ENCODE data around the gene DPM3. TPM values are rescaled to one million over a fixed set of nuclear protein-coding genes. Genes with fewer than 3 reads are reported as not detected.

The DPM3 gene
- total and polyA plus RNA-seq, 2 of the 13 experiments (the other 11 are each of a cell fraction or from before 2014, with no cell fraction given): 23.2 to 53.4 TPM

DNA sequence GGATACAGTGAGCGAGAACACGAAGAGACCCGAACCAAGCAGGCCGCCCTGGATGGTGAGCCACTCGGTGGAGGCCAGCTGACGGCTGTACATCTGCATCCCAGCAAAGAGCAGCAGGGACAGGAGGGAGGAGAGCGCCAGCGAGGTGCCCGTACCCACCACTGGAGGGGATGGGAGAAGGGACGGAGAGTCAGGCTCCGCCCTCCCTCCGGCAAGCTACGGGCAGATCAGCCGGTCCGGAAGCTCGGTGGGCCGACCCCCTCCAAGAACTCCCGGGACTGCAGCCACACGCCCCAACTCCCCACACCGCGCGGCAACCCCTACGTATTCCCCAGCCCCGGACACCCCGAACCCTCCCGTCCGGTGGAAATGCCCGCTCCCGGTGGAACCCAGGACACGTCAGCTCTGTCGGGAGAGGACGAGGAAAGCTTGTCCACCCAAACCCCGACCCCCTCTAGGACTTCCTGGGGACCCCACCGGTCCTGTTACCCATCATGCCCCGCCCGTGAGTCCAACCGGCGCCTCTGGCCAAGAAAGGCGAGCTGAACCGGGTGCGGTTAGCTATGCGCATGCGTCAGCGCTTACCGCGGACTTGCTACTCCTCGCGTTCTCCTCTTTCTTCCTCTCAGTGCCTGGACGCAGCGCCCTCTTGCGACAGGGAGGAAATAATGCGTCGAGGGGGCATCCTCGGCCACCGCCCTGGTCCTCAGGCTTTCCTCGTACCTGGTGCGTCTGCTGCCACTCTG lies 32.6 kb upstream of the DPM3 start, which contains the start of gene KRTCAP2 (continued):
- TF ChIP-seq, protein P1, sequence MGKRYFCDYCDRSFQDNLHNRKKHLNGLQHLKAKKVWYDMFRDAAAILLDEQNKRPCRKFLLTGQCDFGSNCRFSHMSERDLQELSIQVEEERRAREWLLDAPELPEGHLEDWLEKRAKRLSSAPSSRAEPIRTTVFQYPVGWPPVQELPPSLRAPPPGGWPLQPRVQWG (CRISPR knock-in tag; IDR thresholded peaks at IDR 0.05; ENCODE audit: borderline replicate concordance, low read depth): no peak
- TF ChIP-seq EP300 (IDR thresholded peaks at IDR 0.05; ENCODE audit: low read depth in 2 of 2, low read length in 2 of 2): peak in 1 of 2 experiments; percentile 37; a peak in 1 of 4 replicates
- TF ChIP-seq EP300 (CRISPR knock-in tag; IDR thresholded peaks at IDR 0.05; ENCODE audit: borderline replicate concordance): 0 out of 2 replicates have a peak, but pooled peaks have one; percentile 41
- TF ChIP-seq, protein P2, sequence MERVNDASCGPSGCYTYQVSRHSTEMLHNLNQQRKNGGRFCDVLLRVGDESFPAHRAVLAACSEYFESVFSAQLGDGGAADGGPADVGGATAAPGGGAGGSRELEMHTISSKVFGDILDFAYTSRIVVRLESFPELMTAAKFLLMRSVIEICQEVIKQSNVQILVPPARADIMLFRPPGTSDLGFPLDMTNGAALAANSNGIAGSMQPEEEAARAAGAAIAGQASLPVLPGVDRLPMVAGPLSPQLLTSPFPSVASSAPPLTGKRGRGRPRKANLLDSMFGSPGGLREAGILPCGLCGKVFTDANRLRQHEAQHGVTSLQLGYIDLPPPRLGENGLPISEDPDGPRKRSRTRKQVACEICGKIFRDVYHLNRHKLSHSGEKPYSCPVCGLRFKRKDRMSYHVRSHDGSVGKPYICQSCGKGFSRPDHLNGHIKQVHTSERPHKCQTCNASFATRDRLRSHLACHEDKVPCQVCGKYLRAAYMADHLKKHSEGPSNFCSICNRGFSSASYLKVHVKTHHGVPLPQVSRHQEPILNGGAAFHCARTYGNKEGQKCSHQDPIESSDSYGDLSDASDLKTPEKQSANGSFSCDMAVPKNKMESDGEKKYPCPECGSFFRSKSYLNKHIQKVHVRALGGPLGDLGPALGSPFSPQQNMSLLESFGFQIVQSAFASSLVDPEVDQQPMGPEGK (CRISPR knock-in tag; IDR thresholded peaks at IDR 0.05): peak; percentile 76
- TF ChIP-seq, protein P3, sequence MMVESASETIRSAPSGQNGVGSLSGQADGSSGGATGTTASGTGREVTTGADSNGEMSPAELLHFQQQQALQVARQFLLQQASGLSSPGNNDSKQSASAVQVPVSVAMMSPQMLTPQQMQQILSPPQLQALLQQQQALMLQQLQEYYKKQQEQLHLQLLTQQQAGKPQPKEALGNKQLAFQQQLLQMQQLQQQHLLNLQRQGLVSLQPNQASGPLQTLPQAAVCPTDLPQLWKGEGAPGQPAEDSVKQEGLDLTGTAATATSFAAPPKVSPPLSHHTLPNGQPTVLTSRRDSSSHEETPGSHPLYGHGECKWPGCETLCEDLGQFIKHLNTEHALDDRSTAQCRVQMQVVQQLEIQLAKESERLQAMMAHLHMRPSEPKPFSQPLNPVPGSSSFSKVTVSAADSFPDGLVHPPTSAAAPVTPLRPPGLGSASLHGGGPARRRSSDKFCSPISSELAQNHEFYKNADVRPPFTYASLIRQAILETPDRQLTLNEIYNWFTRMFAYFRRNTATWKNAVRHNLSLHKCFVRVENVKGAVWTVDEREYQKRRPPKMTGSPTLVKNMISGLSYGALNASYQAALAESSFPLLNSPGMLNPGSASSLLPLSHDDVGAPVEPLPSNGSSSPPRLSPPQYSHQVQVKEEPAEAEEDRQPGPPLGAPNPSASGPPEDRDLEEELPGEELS (CRISPR knock-in tag; IDR thresholded peaks at IDR 0.05): peak; percentile 68; the same call in 1 of the 2 replicates
- TF ChIP-seq, protein P4, sequence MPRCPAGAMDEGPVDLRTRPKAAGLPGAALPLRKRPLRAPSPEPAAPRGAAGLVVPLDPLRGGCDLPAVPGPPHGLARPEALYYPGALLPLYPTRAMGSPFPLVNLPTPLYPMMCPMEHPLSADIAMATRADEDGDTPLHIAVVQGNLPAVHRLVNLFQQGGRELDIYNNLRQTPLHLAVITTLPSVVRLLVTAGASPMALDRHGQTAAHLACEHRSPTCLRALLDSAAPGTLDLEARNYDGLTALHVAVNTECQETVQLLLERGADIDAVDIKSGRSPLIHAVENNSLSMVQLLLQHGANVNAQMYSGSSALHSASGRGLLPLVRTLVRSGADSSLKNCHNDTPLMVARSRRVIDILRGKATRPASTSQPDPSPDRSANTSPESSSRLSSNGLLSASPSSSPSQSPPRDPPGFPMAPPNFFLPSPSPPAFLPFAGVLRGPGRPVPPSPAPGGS (CRISPR knock-in tag; IDR thresholded peaks at IDR 0.05): peak; percentile 79
- TF ChIP-seq ADNP (CRISPR knock-in tag; IDR thresholded peaks at IDR 0.05): no peak
- peak; percentile 88 for TF ChIP-seq KDM5A (IDR thresholded peaks at IDR 0.05; ENCODE audit: borderline replicate concordance, low read length)
- no peak for TF ChIP-seq CHCHD3 (CRISPR knock-in tag; IDR thresholded peaks at IDR 0.05)
- no peak for TF ChIP-seq NFIB (CRISPR knock-in tag; IDR thresholded peaks at IDR 0.05; ENCODE audit: borderline replicate concordance)
- peak; percentile 62; the same call in 1 of the 2 replicates for TF ChIP-seq NFKB2 (CRISPR knock-in tag; IDR thresholded peaks at IDR 0.05; ENCODE audit: borderline replicate concordance)
- TF ChIP-seq, protein P5, sequence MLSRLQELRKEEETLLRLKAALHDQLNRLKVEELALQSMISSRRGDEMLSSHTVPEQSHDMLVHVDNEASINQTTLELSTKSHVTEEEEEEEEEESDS (CRISPR knock-in tag; IDR thresholded peaks at IDR 0.05; ENCODE audit: borderline replicate concordance): no peak
- no peak for TF ChIP-seq NR1H2 (CRISPR knock-in tag; IDR thresholded peaks at IDR 0.05; ENCODE audit: borderline replicate concordance, low read depth)
- TF ChIP-seq KDM5B (CRISPR knock-in tag; IDR thresholded peaks at IDR 0.05; ENCODE audit: borderline replicate concordance): peak; percentile 85; the same call in 1 of the 2 replicates
- no peak for TF ChIP-seq XBP1 (CRISPR knock-in tag; IDR thresholded peaks at IDR 0.05)
- TF ChIP-seq, protein P6, sequence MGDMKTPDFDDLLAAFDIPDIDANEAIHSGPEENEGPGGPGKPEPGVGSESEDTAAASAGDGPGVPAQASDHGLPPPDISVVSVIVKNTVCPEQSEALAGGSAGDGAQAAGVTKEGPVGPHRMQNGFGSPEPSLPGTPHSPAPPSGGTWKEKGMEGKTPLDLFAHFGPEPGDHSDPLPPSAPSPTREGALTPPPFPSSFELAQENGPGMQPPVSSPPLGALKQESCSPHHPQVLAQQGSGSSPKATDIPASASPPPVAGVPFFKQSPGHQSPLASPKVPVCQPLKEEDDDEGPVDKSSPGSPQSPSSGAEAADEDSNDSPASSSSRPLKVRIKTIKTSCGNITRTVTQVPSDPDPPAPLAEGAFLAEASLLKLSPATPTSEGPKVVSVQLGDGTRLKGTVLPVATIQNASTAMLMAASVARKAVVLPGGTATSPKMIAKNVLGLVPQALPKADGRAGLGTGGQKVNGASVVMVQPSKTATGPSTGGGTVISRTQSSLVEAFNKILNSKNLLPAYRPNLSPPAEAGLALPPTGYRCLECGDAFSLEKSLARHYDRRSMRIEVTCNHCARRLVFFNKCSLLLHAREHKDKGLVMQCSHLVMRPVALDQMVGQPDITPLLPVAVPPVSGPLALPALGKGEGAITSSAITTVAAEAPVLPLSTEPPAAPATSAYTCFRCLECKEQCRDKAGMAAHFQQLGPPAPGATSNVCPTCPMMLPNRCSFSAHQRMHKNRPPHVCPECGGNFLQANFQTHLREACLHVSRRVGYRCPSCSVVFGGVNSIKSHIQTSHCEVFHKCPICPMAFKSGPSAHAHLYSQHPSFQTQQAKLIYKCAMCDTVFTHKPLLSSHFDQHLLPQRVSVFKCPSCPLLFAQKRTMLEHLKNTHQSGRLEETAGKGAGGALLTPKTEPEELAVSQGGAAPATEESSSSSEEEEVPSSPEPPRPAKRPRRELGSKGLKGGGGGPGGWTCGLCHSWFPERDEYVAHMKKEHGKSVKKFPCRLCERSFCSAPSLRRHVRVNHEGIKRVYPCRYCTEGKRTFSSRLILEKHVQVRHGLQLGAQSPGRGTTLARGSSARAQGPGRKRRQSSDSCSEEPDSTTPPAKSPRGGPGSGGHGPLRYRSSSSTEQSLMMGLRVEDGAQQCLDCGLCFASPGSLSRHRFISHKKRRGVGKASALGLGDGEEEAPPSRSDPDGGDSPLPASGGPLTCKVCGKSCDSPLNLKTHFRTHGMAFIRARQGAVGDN (CRISPR knock-in tag; IDR thresholded peaks at IDR 0.05): peak; percentile 93
- TF ChIP-seq ZNF530 (CRISPR knock-in tag; IDR thresholded peaks at IDR 0.05; ENCODE audit: low read depth): no peak
- TF ChIP-seq SRY (CRISPR knock-in tag; IDR thresholded peaks at IDR 0.05): peak; percentile 68; the same call in 1 of the 2 replicates
